Measurements from ENCODE around the gene NFIC.
"Not testable (repeated sequence)": the region's sequence is repeated elsewhere in the genome, so short reads cannot be mapped to it uniquely, and the experiment has no call there.

Gene NFIC

GRCh38 chr19:3491396-3492119, 125.2 kb downstream of the NFIC start:
- no peak for DNase-seq (ENCODE audit: low spot score)

GRCh38 chr19:3492131-3492839, 125.9 kb downstream of the NFIC start:
- no peak for DNase-seq (ENCODE audit: low spot score)

GRCh38 chr19:3492919-3493318, 126.5 kb downstream of the NFIC start:
- no peak for DNase-seq (ENCODE audit: low spot score)

- no peak for DNase-seq (ENCODE audit: low spot score)
These were observed 127.3 kb downstream of the NFIC start for GRCh38 chr19:3493651-3494050.

- DNase-seq (ENCODE audit: low spot score): no peak
These were observed 127.7 kb downstream of the NFIC start for GRCh38 chr19:3494051-3494450.

GRCh38 chr19:3494559-3494958, 128.2 kb downstream of the NFIC start:
- DNase-seq (ENCODE audit: low spot score): no peak

- DNase-seq (ENCODE audit: low spot score): no peak
These were observed 130.2 kb downstream of the NFIC start for GRCh38 chr19:3496392-3497273.

GRCh38 chr19:3497757-3498520, 131.6 kb downstream of the NFIC start:
- no peak for DNase-seq (ENCODE audit: low spot score)

- DNase-seq (ENCODE audit: low spot score): no peak
These were observed 133.5 kb downstream of the NFIC start for GRCh38 chr19:3499738-3500428.

GRCh38 chr19:3500429-3501101, 134.2 kb downstream of the NFIC start, which contains the start of gene DOHH:
DOHH (minus strand) TSS chr19:3500674; CDS start chr19:3496814, 3,860 bp downstream.
- DNase-seq (ENCODE audit: low spot score): peak; percentile 99

GRCh38 chr19:3501780-3502179, 135.4 kb downstream of the NFIC start:
- DNase-seq (ENCODE audit: low spot score): no peak

GRCh38 chr19:3503036-3503572, 136.7 kb downstream of the NFIC start:
- DNase-seq (ENCODE audit: low spot score): no peak

GRCh38 chr19:3504735-3505134, 138.4 kb downstream of the NFIC start:
- DNase-seq (ENCODE audit: low spot score): no peak

GRCh38 chr19:3505598-3506383, 139.4 kb downstream of the NFIC start, which contains the start of gene FZR1:
FZR1 (plus strand) TSS chr19:3506311; CDS start chr19:3522990, 16,679 bp downstream.
- DNase-seq (ENCODE audit: low spot score): peak; percentile 99

GRCh38 chr19:3506384-3507340, 140.3 kb downstream of the NFIC start:
- DNase-seq (ENCODE audit: low spot score): no peak

- DNase-seq (ENCODE audit: low spot score): no peak
These were observed 141.2 kb downstream of the NFIC start for GRCh38 chr19:3507371-3508120.

- DNase-seq (ENCODE audit: low spot score): not testable (repeated sequence)
These were observed 141.8 kb downstream of the NFIC start for GRCh38 chr19:3508121-3508661.

Measured in COLO829 (cell line).